Suppressor macrophage treated with lipopolysaccharide for 4 hours (primary cell): ENCODE results near the gene EIF5A.

Source experiments
- DNase-seq: peaks from one replicate; pipeline ENCODE4 v3.0.0-alpha.2; 2020

The EIF5A gene

GRCh38 chr17:7289256-7290032, 18.0 kb upstream of the EIF5A start:
- no peak for DNase-seq

GRCh38 chr17:7290166-7290565, 17.3 kb upstream of the EIF5A start:
- DNase-seq, result no peak

GRCh38 chr17:7290685-7291084, 16.7 kb upstream of the EIF5A start:
- no peak for DNase-seq

GRCh38 chr17:7292194-7292593, 15.2 kb upstream of the EIF5A start:
- DNase-seq, result no peak

- DNase-seq, result no peak
Observed at GRCh38 chr17:7292729-7293128, 14.7 kb upstream of the EIF5A start.

GRCh38 chr17:7293159-7293558, 14.3 kb upstream of the EIF5A start:
- no peak for DNase-seq

- no peak for DNase-seq
Observed at GRCh38 chr17:7293816-7294613, 13.4 kb upstream of the EIF5A start.

GRCh38 chr17:7294614-7295153, 12.7 kb upstream of the EIF5A start, which contains the start of gene YBX2:
YBX2 (minus strand) TSS chr17:7294639; CDS start chr17:7294500, 139 bp downstream.
- no peak for DNase-seq

- no peak for DNase-seq
Observed at GRCh38 chr17:7295230-7296180, 11.9 kb upstream of the EIF5A start.

- DNase-seq, result peak; percentile 93
Observed at GRCh38 chr17:7296189-7296861, 11.1 kb upstream of the EIF5A start.

GRCh38 chr17:7304179-7304578, 3.2 kb upstream of the EIF5A start:
- DNase-seq, result no peak

- DNase-seq, result peak; percentile 69
Observed at GRCh38 chr17:7307686-7308624, 527 bp downstream of the EIF5A start.

- DNase-seq, result peak; percentile 92
Observed at GRCh38 chr17:7308625-7309433, 1.4 kb downstream of the EIF5A start.

GRCh38 chr17:7309628-7310027, 2.2 kb downstream of the EIF5A start:
- DNase-seq, result no peak

GRCh38 chr17:7311110-7311705, 3.8 kb downstream of the EIF5A start:
- DNase-seq, result no peak

- DNase-seq, result no peak
Observed at GRCh38 chr17:7312432-7313087, 5.1 kb downstream of the EIF5A start.

- DNase-seq, result no peak
Observed at GRCh38 chr17:7313088-7313889, 5.9 kb downstream of the EIF5A start.
